NCI-H187 treated with DMSO at 0.1 percent for 48 hours (cell line): ENCODE results near the gene TCF15.

Source experiments
- DNase-seq: peaks from one replicate; lab custom pipeline; 2025; lab: John Stamatoyannopoulos, UW

Gene TCF15, protein sequence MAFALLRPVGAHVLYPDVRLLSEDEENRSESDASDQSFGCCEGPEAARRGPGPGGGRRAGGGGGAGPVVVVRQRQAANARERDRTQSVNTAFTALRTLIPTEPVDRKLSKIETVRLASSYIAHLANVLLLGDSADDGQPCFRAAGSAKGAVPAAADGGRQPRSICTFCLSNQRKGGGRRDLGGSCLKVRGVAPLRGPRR

DNA sequence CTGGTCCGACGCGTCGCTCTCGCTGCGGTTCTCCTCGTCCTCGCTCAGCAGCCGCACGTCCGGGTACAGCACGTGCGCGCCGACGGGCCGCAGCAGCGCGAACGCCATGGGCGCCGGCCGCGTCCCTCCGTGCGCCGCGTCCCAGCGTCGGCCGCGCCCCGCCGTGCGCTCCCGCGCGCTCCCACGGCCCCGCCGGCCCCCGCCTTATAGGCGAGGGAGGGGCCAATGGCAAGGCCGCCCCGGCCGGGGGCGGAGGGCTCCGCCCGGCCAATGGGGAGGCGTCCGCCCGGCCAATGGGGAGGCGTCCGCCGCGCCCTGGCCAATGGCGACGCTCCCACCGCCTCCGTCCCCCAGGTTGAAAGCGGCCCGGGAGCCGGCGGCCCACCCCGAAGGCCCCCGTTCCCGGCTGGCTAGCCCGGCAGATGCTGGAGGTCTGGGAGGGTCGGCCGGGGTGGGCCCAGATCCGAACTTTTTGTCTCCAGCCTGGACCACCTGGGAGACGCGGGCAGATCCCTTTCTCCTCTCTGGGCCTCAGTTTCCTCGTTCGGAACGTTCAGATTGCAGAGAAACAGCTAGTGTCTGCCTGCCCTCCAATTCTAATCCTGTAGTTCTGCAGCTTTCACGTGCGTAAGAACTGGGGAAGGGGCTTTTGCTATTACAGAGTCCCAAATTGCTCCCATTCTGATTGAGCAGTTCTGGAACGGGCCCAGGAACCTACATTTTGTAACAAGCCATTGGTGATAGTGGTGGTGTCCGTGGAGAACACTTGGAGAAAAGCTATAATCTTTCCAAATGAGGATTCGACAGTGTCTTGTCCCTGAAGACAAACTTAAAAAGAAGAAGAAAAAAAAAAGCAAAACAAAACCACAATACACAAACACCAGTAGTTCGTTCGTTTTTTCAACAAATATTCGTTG lies at the start of gene TCF15:
TSS of gene TCF15 (minus strand) at position 180 of the 917 bp plus-strand sequence. CDS start at position 108, 72 bp downstream.
- DNase-seq: no peak

DNA sequence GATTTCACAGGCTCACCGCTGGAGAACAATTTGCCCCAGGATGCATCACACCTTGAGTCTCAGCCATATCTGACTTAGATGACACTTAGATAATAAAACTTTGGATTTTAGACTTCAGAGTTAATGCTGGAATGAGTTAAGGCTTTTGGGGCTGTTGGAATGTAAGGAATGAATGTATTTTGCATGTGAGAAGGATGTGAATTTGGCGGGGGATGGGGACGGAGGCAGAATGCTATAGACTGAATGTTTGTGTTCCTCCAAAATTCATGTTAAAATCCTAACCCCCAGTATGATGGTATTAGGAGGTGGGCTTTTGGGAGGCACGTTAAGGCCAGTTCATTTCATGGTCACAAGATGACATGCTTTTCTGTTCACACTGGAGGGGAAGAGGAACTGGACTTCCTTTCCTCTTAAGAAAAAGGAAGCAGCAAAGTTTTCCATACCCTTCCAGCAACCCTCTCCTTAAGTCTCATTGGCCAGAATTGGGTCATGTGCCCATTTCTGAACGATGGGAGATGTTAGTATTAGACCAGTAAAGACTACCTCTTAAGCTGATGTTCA lies 48.7 kb upstream of the TCF15 start:
- no peak for DNase-seq

DNA sequence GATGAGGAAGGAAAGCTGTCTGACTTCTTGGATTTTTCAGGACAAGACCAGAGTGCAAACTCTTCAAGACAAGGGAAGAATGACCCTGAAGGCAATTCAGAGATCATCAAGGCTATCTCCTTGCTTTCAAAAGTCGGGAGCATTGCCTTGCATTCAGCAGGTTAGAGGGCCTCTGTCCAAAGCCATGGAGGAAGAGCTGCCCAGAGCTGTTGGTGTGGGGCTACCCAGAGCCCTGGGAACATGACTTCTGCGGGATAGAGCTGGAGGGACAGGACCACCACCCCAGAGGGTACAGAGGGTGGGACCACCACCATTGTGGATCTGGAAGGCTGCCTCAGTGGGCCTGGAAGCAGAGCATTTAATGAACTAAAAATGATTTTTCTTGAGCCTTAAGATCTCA lies 48.1 kb upstream of the TCF15 start:
- no peak for DNase-seq

DNA sequence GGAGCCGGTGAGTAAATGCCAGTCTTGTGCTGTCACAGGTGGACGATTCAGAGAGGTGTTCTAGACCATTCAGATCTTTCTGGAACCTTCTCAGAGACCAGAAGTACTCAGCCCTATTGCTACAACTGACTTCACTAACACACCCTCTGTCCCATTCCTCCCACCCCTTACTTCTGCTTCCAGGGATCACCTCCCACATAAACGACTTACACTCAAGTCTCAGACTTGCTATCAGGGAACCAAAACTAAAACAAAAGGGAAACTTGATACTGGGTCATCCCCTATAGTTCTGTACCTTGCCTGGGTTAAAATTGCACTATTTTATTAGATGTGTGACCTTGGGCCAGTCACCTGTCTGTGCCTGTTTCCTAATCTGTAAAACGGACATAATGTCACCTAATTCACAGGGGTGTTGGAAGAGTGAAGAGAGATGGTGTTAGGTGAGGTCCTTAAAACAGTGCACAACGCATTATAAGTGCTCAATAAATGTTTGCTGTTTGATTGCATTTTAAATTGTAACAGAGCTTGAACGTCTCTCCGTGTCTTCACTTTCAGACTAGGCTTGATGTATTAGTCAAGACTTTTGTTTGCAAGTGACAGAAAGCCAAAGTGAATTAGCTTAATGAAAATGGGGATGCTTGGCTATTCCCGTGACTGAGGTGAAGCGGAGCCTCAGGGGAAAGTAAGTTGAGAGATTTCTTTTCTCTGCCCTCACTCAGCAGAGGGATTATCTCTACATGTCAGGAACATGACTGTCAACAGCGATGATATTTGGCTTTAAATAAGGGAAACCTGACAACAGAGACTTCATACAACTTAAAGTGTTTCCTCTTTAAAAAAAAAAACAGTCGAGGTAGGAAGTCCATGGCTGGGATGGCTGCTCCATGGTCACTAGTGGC lies 45.9 kb upstream of the TCF15 start:
- no peak for DNase-seq

DNA sequence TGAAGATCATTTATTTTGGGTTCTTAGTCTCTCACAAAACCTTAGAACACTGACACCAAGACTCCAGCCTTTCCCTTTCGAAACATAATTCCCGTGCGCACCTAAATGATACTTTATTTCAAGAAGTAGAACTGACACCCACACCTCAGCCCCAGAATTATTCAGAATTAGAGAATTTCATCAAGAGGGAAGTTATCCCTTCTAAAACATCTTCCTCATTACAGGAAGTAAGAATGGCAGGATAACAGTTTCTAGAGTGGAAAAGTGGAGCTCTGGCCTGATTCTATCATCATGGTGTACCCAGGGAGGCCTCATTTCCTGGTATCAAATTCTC lies 44.3 kb upstream of the TCF15 start:
- no peak for DNase-seq

DNA sequence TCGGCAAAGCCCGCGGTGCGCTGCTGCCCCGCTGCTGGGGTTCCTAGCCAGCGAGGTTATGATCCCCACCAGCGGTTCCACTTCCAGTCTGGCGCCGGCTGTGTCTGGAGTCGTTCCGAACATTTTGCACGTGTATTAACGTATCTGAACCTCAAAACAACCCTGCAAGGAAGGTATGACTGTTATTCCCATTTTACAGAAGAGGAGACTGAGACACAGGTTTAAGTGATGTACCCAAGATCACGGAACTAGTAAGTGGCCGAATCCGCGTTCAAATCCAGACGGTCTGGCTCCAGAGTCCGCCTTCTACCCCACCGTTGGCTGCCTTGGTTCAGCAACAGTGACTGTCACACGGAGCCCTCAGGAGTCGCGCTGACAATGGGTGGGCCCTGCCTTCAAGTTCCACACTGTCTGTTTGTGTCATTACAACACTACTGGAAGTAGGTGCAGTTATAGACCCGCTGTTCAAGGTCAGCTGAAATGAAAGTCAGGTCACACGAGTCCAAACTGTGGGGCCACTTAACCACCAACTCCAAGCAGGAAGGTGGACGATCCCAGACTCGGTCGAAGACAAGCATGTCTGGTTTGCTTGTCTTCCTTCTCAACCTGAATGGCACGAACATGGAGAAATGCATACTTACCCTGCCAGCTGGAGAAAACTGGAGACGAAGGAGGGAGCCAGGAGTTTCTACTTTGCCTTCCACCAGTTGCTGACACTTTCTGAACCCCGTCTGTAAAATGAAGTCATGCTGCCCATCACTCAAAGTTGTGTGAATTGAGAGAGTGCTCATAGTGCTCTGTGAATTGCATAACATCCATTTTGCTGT lies 43.7 kb upstream of the TCF15 start:
- DNase-seq: no peak

DNA sequence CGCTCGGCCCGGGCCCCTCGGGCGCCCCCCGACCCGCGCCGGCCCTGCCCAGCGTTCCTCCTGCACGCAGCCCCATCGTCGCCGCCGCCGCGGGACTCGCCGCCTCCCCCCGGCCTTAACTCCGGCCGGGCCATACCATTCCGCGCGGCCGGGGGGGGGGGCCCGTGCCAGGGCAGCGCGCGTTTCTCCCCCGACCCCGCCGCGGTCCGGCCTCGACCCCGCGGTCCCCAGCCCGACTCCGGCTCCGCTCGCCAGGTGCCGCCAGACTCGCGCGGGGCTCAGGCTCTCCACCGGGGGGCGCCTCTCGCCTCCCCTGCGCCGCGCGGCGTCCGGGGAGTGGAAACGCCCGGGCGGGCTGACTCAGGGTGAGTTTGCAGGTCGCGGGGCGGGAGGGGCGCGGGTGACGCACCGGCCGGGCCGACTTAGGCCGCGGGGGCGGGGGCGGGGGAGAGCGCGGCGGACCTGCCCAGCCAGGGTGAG lies 43.0 kb upstream of the TCF15 start, which contains the start of gene SRXN1:
TSS of gene SRXN1 (minus strand) at position 91 of the 480 bp plus-strand sequence. CDS start at position 76, 15 bp downstream.
- no peak for DNase-seq

DNA sequence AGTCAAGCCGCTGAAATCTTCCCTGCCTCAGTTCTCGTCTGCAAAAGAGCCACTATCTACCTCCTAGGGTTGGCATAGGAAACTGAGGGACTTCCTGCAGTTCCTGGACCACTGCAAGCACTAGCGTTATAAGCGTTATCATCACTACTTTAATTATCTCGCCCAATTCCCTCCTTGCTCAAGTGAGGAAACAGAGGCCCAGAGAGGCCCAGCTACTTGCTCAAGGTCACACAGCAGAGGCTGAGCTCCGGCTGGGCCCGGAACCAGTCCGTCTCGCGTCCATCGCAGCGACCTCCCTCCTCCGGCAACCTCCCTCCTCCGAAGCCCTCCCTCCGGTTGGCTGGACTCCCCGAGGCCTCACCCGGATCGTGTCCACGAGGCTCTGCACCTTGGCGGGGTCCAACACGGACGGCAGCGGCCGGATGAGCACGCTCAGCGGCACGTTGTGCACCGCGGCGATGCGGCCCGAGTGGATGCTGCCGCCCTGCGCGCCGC lies 42.6 kb upstream of the TCF15 start:
- no peak for DNase-seq

DNA sequence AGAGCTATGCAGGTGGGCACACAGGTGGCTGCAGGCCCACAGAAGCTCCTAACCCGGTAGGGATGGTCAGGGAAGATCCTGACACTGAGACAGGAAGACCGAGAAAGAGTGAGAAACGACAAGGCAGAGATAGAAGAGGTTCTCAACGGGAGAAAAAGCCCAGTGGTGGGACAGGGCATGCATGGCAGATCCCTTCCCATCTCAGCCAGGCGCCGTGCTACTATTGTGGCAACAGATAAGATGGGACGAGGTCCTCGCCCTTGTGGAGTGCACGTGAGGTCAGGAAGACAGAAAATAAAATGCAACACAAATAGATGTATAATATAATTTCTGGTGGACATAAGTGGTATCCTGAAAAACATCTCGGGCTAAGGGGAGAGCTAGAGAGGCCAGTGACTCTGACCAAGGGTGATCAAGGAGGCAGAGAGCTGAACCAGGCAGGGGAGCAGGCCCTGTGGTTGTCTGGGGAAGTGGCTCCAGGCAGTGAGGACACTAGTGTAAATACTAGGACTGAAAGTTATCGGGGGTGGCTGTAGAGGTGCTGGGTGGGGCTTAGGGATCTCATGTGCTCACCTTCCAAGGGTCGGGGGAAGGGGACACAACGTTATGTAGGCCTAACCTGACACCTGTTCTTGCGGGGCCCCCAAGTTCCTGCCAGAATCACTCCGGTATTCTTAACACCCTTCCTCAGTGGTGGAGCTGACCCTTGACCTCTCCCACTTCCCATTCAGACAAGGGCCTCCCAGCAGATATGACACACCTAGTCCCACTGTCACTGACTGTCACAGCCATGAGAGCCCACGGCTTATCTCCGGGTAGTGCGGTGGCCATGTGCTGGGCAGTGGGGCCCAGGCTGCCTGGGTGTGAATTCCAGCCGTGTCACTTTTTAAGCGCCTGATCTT lies 41.9 kb upstream of the TCF15 start:
- no peak for DNase-seq

DNA sequence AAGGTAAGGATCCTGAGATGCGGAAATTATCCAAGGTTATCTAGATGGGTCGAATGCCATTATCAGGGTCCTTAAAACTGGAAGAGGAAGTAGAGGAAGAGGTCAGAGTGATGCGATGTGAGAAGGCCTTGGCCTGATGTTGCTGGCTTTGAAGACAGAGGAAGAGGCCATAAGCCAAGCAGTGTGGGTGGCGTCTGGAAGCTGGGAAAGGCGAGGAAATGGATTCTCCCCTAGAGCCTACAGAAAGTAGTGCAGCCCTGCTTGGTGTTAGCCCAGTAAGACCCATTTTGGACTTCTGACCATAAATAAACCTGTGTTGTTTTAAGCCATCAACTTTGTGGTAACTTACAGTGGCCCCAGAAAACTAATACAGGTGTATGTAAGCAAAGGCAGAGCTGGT lies 40.8 kb upstream of the TCF15 start:
- no peak for DNase-seq

DNA sequence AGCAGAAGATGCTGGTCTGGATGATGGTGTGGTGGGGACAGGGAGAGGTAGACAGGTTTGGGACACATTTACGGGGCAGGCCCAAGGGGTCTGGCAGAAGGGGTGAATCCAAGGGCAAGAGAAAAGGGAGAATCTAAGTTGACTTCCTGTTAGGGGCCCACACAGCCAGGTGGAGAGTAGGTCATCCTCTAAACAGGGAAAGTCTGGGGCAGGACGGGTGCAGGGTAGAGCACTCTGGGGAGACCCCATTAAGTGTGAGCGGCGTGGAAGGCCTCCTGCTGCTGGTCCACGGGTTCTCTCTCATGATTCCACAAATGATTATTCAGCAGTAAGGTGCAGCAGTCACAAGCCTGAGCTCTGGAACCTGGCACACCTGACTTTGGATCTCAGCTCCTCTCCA lies 40.2 kb upstream of the TCF15 start:
- no peak for DNase-seq

DNA sequence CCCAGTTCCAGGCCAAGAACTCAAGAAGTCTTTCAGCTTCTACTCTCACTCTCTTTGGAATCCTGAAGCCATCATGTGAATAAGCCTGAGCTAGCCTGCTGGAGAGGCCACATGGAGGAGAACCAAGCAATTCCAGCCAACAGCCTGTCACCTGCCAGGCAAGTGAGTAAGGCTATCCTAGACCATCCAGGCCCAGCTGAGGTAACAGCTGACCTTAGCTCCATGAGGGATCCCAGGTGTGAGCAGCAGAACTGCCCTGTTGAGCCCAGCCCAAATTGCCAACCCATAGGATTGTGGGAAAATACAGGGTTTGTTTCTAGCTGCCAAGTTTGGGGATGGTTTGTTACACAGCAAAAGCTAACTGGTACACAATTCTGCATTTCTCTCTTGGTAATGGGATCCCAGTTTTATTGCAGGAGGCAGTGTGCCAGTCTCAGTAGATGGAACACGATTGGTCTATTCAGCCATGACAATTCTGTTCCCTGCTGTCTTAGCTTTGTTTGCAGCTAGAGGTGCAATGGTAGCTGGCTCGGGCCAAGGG lies 37.4 kb upstream of the TCF15 start:
- DNase-seq: no peak

DNA sequence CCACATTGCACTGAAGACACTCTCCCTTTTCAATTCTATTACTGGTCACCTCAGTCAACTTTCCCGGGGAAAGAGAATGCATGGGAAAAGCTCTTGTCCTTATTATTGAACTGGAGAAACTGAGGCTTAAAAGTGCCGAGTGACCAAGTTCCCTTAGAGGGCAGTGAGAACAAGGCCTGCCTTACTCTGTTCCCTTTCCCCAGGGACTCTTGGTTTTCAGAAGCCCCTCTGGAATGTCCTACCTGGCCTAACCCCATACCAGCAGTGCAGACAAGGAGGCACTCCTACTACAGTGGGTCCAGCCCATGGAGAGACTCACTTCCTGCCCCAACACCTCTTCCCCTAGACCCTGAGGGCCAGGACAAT lies 36.7 kb upstream of the TCF15 start:
- DNase-seq: no peak

DNA sequence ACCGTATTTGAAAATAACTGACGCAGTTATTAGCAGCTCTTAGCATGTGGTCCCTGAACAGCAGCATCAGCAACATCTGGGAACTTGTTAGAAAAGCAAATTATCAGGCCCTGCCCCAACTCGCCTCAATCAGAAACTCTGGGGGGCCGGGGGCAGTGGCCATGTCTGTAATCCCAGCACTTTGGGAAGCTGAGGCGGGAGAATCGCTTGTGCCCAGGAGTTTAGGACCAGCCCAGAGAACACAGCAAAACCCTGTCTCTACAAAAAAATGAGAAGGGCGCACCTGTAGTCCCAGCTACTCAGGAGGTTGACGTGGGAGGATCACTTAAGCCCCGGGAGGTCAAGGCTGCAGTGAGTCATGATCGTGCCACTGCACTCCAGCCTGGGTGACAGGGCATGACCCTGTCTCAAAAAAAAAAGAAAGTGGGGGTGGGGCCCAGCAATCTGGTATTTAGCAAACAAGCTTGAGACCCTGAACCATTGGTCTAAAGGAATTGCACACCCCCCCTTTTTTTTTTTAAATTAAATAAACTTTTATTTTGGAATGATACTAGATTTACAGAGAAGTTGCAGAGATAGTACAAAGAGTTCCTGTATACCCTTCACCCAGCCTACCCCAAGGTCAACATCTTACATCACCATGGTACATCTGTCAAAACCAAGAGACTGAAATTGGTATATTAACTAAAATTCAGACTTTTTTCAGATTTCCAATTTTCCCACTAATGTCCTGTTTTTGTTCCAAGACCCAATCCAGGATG lies 36.2 kb upstream of the TCF15 start:
- DNase-seq: no peak

DNA sequence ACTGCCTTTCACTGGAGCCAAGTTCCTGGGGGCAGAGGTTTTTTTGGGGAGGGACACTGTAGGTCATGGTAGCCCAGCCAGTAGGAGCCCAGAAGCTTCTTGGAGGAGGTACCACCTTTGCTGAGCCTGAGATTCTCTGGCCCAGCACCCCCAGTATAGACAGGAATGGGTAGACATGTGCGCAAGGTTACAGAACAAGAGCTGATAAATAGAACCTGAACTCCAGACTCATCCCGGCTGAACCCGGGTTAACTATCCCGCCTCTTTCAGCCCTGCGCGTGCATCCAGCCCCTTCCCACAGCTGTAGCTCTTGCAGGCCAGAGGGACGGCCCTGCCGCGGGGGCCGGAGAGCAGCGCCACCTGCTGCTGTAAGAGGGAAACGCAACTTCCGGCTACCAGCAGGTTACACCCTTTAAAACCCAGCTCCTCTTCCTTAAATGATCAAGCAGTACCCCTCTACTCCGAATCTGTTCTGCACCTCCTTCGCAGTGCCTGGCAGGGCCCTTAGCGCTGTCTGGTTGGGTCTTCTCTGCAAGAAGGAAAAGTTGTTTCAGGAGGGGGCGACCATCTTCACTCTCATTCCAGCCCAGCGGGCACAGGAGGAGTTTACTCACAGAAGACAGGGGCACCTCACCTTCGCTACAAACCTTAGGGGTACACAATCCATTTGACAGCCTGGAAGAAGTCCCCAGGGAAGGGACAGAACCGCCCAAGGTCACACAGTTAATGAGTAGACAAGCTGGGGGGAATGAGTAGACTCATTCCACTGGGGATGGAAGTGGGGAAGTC lies 35.4 kb upstream of the TCF15 start:
- DNase-seq: no peak

DNA sequence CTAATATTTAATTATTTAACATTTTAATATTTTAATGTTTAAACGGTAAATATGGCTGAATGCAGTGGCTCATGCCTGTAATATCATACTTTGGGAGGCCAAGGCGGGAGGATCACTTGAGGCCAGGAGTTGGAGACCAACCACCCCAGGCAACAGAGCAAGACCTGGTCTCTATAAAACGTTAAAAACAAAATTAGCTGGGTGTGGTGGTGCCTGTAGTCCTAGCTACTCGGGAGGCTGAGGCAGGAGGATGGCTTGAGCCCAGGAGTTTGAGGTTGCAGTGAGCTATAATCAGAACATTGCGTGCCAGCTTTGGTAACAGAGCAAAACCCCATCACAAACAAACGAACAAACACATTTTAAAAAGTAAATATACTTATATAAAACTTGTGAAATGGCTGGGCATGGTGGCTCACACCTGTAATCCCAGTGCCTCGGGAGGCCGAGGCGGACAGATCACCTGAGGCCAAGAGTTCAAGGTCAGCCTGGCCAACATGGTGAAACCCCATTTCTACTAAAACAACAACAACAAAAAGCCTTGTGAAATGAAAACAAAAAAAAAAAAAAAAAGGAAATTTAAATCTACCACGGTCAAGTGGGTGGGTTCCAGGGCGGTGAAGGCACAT lies 34.7 kb upstream of the TCF15 start:
- DNase-seq: no peak

DNA sequence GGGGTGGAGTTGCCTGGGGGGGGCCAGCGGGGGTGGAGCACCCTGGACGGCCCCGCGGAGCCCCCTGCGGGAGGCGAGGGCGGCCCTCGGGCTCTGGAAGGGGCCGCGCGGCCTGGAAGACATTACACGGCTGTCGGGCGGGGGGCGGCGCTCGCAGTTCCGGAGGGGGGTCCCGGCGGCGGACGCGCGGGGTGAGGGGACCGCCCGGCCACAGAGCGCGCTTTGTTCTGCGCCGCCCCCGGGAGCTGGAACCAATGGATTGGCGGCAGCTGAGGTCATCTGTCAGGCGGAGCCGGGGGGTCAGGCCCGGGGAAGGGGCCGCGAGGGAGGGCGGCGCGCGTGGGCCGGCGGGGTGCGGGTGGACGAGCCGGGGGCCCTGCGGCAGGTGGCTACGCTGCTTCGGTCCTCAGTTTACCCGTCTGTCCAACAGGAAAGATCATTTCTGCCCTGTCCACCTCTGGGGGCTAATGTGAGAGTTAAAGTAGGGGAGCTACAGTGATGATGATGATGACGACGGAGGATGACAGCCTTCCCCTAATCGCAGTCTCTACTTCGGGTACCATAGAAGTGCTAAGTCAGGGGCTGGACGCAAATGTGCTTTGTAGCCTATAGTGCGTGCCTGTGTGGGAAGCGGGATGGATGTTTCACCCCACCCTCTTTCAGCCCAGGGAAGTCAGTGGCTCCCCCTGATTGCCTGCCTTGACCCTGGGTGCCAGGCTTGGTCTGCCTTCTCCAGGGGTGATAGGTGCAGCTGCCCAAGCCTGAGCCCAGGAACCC lies 32.5 kb upstream of the TCF15 start:
- no peak for DNase-seq
